Raji (cell line): ENCODE results near the gene MT3.

ENCODE experiments used
- POLR2A ChIP-seq: IDR thresholded peaks from 2 replicates; pipeline ENCODE4 v1.6.1; 2011; ENCODE audit warnings: low read depth, low read length, control low read depth; ENCODE audit not compliant: insufficient read depth

Gene MT3

DNA sequence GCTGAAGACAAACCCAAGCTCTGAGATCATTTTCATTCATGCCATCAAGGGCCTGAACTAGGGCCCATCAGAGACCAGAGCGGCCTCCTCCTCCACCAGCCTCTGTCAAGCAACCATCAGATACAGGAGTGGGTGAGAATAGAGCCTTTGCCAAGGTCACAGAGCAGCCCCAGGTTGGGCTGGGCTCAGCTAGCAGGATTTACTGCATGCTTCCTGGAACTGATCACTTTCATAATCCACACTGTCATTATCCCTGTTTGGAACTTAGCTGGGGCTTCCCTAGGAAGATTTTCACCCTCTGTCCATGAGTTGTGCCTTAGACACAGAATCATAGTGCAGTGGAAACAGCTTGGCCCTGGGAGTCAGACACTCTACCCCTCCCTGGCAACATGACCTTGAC is 19.4 kb upstream of the MT3 start:
- no peak for TF ChIP-seq POLR2A

DNA sequence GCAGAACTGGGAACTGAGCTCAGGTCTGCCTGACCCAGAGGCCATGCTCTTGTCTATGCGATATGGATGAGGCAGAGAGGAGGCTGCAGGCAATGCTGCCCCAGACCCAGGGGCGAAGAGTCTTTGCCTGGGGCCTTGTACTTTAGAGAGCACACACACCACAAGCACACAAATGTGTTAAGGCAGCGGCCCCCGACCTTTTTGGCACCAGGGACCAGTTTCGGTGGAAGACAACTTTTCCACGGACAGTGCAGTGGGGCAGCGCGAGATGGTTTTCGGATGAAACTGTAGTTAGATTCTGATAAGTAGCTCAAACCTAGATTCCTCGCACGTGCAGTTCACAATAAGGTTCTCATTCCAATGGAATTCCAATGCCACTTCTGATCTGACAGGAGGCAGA is 17.8 kb upstream of the MT3 start:
- TF ChIP-seq POLR2A: no peak

DNA sequence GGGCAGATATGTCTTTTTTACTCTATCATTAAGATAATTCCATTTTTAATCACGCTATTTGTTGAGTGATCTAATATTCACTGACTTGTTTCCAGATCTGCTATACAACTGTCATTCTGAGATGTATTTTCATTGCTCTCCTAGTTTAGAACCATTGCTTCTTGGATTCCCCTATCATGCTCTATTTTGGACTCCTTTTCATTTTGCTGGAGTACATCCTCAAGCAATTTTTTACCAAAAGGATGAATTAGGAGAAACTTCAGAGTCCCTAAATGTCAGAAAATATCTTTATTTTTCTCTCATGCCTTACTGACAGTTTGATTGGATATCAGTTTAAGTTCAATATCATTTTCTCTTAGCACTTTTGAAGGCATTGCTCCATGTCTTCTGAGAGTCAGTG is 14.7 kb upstream of the MT3 start:
- no peak for TF ChIP-seq POLR2A

DNA sequence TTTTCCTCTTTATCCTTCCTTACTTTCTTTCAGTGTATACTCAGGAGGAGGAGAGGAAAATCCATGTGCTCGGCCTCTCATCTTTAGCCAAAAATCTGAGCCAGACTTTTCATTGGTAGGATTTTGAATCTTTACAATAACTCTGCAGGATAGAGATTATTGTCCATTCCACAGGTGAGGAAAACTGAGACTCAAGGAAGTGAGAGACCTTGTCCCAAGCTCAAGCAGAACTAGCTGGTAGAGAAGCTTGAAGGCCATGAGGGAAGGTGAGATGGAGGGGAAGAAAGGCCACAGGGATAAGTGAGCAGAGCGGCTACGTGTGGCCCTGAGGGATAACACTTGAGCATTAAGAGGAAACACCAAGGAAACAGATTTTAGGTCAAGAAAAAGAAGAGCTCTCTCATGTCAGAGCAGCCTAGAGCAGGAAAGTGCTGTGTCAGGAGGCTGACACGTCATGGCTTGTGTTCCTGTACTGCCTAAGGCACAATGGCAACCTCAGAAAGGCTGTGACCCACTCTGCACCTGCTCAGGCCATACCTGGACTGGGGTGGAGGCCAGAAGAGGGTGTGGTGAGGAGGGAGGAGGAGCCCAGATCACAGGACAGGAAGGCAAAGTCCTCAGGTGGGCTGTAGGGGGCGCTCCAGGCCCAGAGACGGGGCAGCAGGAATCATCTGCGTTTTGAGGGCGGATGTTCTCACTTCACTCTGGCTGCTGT is 12.6 kb upstream of the MT3 start:
- no peak for TF ChIP-seq POLR2A

DNA sequence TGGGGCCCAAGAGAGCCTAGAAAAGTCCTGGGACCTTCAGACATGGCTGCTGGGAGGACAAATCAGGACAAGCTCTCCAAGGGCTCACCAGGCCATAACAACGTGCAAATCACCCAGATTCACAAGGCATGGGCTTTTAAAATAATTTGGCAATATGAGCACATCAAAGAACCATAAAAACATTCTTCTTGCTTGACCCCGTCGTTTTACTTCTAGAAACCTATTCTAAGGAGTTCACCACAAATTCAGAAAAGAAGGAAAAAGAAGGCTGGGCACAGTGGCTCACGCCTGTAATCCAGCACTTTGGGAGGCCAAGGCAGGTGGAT is 12.1 kb upstream of the MT3 start:
- no peak for TF ChIP-seq POLR2A

DNA sequence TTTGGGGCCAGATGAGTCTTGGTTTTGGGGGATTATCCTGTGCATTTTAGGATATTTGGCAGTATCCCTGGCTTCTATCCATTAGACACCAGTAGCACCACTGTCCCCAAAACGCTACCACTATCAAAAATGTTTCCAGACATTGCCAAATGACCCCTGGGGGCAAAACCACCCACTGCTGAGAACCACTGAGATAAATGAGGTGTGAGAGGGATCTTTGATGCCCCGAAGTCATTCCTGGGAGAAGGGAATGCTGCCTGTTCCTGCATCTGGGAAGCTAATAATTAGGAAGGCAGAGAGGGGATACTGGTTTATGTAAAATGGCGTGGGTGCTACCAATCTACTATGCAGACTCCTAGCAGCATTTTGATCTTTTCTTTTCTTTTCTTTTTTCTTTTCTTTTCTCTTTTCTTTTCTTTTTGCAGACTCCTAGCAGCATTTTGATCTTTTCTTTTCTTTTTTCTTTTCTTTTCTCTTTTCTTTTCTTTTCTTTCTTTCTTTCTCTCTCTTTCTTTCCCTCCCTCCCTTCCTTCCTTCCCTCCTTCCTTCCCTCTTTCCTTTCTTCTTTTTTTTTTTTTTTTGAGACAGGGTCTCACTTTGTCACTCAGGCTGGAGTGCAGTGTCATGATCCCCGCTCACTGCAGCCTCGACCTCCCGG is 8.8 kb upstream of the MT3 start:
- TF ChIP-seq POLR2A: no peak

DNA sequence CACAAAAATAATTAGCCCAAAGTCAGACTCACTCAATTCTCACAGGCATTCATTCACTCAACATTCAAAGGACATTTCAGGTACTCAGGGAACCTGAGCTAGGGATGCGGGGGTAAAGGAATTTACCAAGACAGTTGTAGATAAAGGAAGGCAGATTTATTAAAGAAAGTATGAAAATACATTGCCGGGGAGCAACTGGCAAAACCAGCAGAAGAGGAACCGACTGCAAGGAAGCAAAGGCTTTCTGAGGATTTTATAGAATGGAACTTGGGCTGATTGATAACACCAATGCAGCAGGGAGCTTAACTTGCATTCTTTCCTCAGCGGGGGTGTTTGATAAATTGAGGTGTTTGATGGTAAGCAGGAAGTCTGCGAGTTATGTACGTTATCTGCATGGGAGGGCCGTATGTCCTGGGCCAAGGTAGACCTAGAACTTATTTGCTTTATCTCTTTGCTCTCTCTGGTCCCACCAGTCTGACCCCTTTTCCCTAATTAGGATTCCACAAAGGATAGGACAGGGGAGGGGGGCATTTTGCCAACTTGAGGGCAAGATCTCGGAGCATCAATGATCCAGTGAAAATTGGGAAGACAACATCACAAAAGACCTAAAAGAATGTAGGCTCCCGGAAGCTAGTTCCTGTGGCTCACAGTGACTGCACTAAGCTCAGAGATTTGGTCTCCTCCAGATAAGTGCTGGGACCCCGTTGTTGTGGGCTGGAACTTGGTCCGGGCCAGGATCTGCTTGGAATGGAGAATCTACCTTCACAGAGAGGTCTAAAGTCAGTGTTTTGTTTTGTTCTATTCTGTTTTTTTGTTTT is 5.8 kb upstream of the MT3 start:
- no peak for TF ChIP-seq POLR2A

DNA sequence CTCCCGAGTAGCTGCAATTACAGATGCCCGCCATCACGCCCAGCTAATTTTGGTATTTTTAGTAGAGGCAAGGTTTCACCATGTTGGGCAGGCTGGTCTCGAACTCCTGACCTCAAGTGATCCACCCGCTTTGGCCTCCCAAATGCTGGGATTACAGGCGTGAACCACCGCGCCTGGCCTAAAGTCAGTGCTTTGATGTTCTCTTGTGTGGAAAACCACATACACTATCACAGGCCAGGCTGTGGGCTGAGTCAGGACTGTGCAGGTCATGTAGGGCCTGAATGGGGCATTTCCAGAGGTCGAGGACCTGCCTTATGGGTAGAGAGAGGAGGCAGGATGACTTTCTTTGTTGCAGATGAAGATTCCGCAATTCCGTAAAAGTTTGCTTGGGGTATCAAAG is 5.1 kb upstream of the MT3 start:
- TF ChIP-seq POLR2A: no peak

DNA sequence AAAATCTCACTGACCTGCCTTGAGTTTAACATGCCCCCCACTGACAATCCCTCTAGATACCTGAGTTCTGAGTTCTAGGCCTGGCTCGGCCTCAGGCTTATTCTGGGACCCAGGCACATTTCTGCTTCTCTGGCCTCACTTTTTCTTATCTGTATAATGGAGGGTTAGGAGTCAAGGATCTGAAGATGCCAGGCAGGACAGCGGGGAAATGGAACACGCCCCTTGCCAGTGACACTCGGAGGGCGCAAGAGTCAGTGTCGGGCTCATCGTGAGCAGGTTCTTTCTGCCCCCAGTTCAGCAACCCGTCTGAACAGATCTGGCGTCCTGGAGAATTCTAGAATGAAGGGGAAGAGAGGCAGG is 567 bp upstream of the MT3 start:
- no peak for TF ChIP-seq POLR2A

DNA sequence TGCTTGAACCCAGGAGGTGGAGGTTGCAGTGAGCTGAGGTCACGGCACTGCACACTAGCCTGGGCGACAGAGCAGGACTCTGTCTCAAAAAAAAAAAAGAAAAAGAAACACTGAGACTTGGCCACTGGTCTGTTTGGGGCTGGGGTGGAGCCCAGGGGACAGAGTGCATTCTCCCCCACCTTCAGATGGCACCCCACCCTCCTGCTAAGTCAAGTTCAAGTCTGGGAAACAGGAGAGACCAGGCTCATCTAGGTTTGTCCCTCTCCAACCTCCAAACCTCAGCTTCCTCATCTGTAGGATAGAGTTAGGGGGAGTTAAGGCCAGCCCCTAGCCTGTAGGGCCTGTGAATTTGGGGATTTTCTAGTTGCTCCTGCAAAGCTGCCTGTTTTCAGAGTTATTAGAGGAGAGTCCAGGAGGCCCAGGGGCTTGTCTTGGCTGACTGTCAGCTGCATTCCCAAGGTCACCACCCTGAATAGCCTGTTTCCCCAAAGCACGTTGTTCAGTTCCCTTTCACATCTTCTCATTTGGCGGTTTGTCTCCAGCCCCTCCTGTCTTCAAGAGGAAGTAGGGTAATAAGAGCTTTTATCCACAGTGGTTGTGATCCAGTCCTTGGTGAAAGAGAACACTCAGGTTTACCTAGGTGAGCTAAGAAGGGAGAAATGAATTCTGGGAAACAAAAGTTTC is 2.2 kb downstream of the MT3 start:
- TF ChIP-seq POLR2A: no peak

DNA sequence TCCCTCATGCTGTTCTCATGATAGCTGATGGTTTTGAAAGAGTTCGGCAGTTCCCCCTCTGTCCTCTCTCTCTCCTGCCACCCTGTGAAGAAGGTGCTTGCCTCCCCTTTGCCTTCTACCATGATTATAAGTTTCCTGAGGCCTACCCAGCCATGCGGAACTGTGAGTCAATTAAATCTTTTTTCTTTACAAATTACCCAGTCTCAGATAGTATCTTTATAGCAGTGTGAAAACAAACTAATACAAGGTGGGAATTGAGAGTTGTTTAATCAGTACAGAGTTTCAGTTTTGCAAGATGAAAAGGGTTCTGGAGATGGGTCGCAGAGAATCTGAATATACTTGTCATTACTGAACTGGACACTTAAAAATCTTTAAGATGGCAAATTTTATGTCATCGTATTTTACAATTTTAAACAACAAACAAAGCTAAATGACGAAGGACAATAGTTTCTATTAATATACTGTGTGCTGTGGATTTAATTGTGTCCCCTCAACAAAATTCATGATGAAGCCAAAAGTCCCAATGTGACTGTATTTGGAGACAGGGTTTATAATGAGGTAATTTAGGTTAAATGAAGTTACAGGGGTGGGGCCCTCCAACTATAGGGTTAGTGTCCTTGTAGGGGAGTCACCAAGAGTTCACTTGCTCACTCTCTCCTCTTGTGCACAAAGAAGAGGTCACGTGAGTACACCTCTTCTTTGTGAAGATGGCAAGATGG is 4.4 kb downstream of the MT3 start:
- TF ChIP-seq POLR2A: no peak

DNA sequence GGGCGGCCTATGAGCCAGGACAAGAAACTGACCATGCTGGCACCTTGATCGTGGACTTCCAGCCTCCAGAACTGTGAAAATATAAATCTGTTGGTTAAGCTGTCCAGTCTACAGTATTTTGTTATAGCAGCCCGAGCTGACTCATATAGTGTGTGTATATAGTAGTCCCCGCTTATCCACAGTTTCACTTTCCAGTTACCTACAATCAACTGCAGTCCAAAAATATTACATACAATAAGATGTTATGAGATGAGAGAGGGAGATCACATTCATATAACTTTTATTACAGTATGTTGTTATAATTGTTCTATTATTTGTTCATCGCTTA is 4.9 kb downstream of the MT3 start:
- TF ChIP-seq POLR2A: no peak

DNA sequence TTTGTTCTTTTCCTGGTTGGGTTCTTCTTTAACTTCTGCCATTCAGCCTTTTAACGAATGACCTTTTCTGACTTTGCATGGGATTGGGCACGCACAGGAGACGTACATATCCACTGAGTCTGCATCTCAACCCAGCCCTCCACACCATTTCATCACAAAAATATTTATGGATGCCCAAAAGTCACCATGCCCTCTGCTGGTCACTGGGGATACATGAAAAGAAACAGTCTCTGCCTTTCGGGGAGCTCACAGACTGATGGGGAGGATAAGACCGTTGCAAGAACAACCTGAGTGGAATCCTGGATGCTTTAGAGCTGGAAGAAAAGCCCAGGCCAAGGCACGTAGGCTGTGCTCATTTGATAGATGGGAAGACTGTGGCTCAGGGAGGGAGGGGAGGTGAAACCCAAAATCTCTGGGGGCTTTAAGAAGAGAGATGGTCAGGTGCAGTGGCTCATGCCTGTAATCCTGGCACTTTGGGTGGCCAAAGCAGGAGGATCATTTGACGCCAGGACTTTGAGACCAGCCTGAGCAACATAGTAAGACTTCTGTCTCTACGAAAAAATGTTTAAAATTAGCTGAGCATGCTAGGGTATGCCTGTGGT is 11.2 kb downstream of the MT3 start:
- TF ChIP-seq POLR2A: no peak

DNA sequence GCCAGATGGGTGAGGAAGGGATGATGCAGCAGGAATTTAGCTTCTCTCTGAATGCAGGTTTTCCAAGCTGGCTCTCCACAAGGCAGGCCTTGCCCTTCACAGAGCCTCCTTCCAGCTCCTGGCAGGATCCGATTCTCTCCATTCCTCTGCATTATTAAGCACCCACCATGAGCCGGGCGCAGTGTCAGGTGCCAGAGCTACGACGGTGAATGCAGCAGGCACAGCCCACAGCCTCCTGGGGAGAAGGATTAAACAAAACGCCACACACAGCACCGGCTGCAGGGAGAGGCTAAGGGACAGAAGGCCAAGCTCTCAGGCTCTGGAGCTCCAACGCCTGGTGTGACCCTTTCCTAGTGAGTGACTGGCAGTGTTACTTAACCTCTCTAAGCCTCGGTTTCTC is 12.0 kb downstream of the MT3 start:
- TF ChIP-seq POLR2A: no peak

DNA sequence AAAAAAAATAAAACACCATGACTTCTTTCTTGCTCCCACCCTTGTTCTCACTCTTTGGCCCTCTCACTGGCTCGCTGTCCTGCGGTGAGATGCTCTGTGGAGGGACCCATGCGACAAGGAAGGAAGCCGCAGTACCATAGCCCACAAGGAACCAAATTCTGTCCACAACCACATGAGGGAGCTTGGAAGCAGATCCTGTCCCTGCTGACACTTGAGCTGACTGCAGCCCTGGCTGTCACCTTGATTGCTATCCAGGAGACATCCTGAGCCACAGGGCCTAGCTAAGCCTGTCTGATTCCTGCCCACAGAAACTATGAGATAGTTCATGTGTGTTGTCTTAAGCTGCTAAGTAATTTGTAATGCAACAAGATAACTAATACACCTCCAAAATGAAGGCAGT is 14.3 kb downstream of the MT3 start:
- TF ChIP-seq POLR2A: no peak
